HEK293 (cell line): Measurements from ENCODE around the gene MRPS16.

ENCODE experiments used
- KLF16 ChIP-seq: fragments of 450-650 bp; formaldehyde crosslinking; IDR thresholded peaks from 2 replicates; pipeline ENCODE4 v1.5.1; 2017; ENCODE audit warnings: missing biosample characterization, missing genetic modification characterization
- KLF7 ChIP-seq: fragments of 450-650 bp; formaldehyde crosslinking; IDR thresholded peaks from 2 replicates; pipeline ENCODE4 v1.5.1; 2016; ENCODE audit warnings: missing biosample characterization, missing genetic modification characterization, borderline replicate concordance
- MEIS1 ChIP-seq: sonication (generic); formaldehyde crosslinking; IDR thresholded peaks from 2 replicates; pipeline ENCODE4 v1.8.1; 2022; ENCODE audit warnings: missing genetic modification reagents, mild to moderate bottlenecking, borderline replicate concordance
- PRDM1 ChIP-seq: fragments of 450-650 bp; formaldehyde crosslinking; IDR thresholded peaks from 2 replicates; pipeline ENCODE4; 2016; ENCODE audit warnings: missing biosample characterization, missing genetic modification characterization
- SETDB1 ChIP-seq: IDR thresholded peaks from one replicate; pipeline ENCODE4 v1.6.1; 2017; ENCODE audit warnings: mild to moderate bottlenecking, low read length, moderate library complexity, mixed read lengths; ENCODE audit not compliant: insufficient read length
- ZBTB17 ChIP-seq: fragments of 450-650 bp; formaldehyde crosslinking; IDR thresholded peaks from 2 replicates; pipeline ENCODE4 v1.5.1; 2016; ENCODE audit warnings: missing biosample characterization, missing genetic modification characterization
- ZBTB7A ChIP-seq: fragments of 450-650 bp; formaldehyde crosslinking; IDR thresholded peaks from 2 replicates; pipeline ENCODE4 v1.5.1; 2016; ENCODE audit warnings: low read depth, missing biosample characterization, missing genetic modification characterization
- ZBTB8A ChIP-seq: fragments of 450-650 bp; formaldehyde crosslinking; IDR thresholded peaks from 2 replicates; pipeline ENCODE4 v1.5.1; 2016; ENCODE audit warnings: missing biosample characterization, missing genetic modification characterization
- ZFP3 ChIP-seq: fragments of 450-650 bp; formaldehyde crosslinking; IDR thresholded peaks from 2 replicates; pipeline ENCODE4 v1.5.1; 2016; ENCODE audit warnings: low read depth, missing biosample characterization, missing genetic modification characterization
- ZNF221 ChIP-seq: fragments of 450-650 bp; formaldehyde crosslinking; IDR thresholded peaks from 2 replicates; pipeline ENCODE4 v1.5.1; 2017; ENCODE audit warnings: missing biosample characterization, missing genetic modification characterization, borderline replicate concordance
- ZNF24 ChIP-seq: fragments of 450-650 bp; formaldehyde crosslinking; IDR thresholded peaks from 2 replicates; pipeline ENCODE4 v1.5.1; 2016; ENCODE audit warnings: missing biosample characterization, missing genetic modification characterization
- ZNF350 ChIP-seq: fragments of 450-650 bp; formaldehyde crosslinking; IDR thresholded peaks from 2 replicates; pipeline ENCODE4 v1.5.0; 2017; ENCODE audit warnings: missing biosample characterization, mild to moderate bottlenecking, missing genetic modification characterization
- ZNF37A ChIP-seq: fragments of 450-650 bp; IDR thresholded peaks from 2 replicates; pipeline ENCODE4 v1.5.1; 2018; ENCODE audit warnings: missing biosample characterization, missing genetic modification characterization
- ZNF404 ChIP-seq: fragments of 450-650 bp; formaldehyde crosslinking; IDR thresholded peaks from 2 replicates; pipeline ENCODE4 v1.5.1; 2017; ENCODE audit warnings: missing biosample characterization, missing genetic modification characterization
- ZNF529 ChIP-seq: fragments of 450-650 bp; formaldehyde crosslinking; IDR thresholded peaks from 2 replicates; pipeline ENCODE4 v1.5.1; 2017; ENCODE audit warnings: missing genetic modification characterization, missing biosample characterization; ENCODE audit not compliant: insufficient replicate concordance
- ZNF544 ChIP-seq: fragments of 450-650 bp; formaldehyde crosslinking; IDR thresholded peaks from 2 replicates; pipeline ENCODE4 v1.5.0; 2017; ENCODE audit warnings: missing biosample characterization, missing genetic modification characterization
- ZNF558 ChIP-seq: fragments of 450-650 bp; formaldehyde crosslinking; IDR thresholded peaks from 2 replicates; pipeline ENCODE4 v1.5.1; 2016; ENCODE audit warnings: missing biosample characterization, missing genetic modification characterization
- ZNF610 ChIP-seq: fragments of 450-650 bp; formaldehyde crosslinking; IDR thresholded peaks from 2 replicates; pipeline ENCODE4 v1.5.1; 2016; ENCODE audit warnings: missing biosample characterization, missing genetic modification characterization, borderline replicate concordance
- ZNF623 ChIP-seq: fragments of 450-650 bp; formaldehyde crosslinking; IDR thresholded peaks from 2 replicates; pipeline ENCODE4 v1.5.1; 2016; ENCODE audit warnings: missing biosample characterization, missing genetic modification characterization
- ZNF629 ChIP-seq: fragments of 450-650 bp; formaldehyde crosslinking; IDR thresholded peaks from 2 replicates; pipeline ENCODE4 v1.5.1; 2017; ENCODE audit warnings: missing biosample characterization, missing genetic modification characterization
- ZNF654 ChIP-seq: fragments of 450-650 bp; formaldehyde crosslinking; IDR thresholded peaks from 2 replicates; pipeline ENCODE4 v1.5.1; 2016; ENCODE audit warnings: low read depth, missing biosample characterization, missing genetic modification characterization
- ZNF791 ChIP-seq: fragments of 450-650 bp; formaldehyde crosslinking; IDR thresholded peaks from 2 replicates; pipeline ENCODE4 v1.5.1; 2016; ENCODE audit warnings: missing biosample characterization, missing genetic modification characterization
- ZNF830 ChIP-seq: fragments of 450-650 bp; IDR thresholded peaks from 2 replicates; pipeline ENCODE4 v1.5.0; 2018; ENCODE audit warnings: missing biosample characterization, missing genetic modification characterization, low read depth, mild to moderate bottlenecking, moderate library complexity
- TF ChIP-seq, protein P1 (sequence below): fragments of 450-650 bp; formaldehyde crosslinking; optimal IDR thresholded peaks from 2 replicates; pipeline ENCODE3; 2016; ENCODE audit warnings: missing biosample characterization, mild to moderate bottlenecking, missing genetic modification characterization
- TF ChIP-seq, protein P2 (sequence below): fragments of 450-650 bp; formaldehyde crosslinking; IDR thresholded peaks from 2 replicates; pipeline ENCODE4 v1.5.1; 2016; ENCODE audit warnings: missing biosample characterization, missing genetic modification characterization
- TF ChIP-seq, protein P3 (sequence below): fragments of 450-650 bp; formaldehyde crosslinking; IDR thresholded peaks from 2 replicates; pipeline ENCODE4 v1.5.1; 2017; ENCODE audit warnings: missing biosample characterization, missing genetic modification characterization
- TF ChIP-seq, protein P4 (sequence below): fragments of 450-650 bp; formaldehyde crosslinking; IDR thresholded peaks from 2 replicates; pipeline ENCODE4 v1.5.1; 2017; ENCODE audit warnings: missing biosample characterization, missing genetic modification characterization
- TF ChIP-seq, protein P5 (sequence below): fragments of 450-650 bp; formaldehyde crosslinking; IDR thresholded peaks from 2 replicates; pipeline ENCODE4 v1.5.1; 2016; ENCODE audit warnings: missing biosample characterization, missing genetic modification characterization
- TF ChIP-seq, protein P6 (sequence below): fragments of 450-650 bp; formaldehyde crosslinking; IDR thresholded peaks from 2 replicates; pipeline ENCODE4 v1.5.1; 2016; ENCODE audit warnings: missing biosample characterization, missing genetic modification characterization

Gene MRPS16

DNA sequence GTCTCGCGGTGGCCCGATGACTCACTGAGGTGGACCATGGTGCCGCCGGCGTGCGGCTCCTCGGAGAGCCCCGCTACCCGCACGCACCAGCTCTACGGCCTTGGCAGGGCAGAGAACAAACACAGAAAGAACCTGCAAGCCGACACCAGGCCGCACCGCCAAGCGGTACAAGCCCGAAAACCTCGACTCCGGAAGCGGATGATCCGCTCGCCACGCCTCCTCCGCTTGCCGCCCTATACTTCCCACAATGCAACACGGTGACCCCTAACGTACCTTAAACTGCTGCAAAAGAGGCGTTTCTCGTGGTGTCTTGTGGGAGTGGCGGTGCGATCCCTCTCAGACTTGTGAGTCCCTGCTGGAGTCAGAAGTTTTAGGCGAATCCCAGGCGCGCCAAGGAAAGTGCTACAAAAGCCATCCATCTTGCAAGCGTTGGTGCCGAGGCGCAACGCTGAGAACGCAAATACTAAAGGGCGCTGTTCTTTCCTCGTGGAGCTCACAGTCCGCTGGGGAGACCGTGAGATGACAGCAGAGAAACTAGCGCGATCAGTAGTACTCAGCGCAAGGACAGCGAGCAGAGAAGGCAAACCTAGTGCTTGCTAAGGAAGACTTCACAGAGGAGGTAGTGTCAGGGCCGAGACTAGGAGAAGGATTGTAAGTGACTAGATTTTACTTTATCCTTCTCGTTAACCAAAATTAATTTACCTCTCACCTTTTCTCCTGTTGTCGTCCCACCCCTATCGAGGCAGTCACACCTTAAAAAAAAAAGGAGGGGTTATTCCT, at the start of gene MRPS16 (continued):
- TF ChIP-seq ZFP3 = no peak
- TF ChIP-seq ZNF791 (tag by site-specific recombination) = no peak
- TF ChIP-seq ZBTB8A = no peak; the same call in 1 of the 2 replicates
- TF ChIP-seq KLF7 = peak; percentile 73; the same call in 1 of the 2 replicates
- TF ChIP-seq ZNF24 = peak; percentile 71
- TF ChIP-seq, protein P1, sequence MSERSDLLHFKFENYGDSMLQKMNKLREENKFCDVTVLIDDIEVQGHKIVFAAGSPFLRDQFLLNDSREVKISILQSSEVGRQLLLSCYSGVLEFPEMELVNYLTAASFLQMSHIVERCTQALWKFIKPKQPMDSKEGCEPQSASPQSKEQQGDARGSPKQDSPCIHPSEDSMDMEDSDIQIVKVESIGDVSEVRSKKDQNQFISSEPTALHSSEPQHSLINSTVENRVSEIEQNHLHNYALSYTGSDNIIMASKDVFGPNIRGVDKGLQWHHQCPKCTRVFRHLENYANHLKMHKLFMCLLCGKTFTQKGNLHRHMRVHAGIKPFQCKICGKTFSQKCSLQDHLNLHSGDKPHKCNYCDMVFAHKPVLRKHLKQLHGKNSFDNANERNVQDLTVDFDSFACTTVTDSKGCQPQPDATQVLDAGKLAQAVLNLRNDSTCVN (tag by site-specific recombination) = peak; percentile 60
- peak; percentile 94 for TF ChIP-seq ZBTB17 (tag by site-specific recombination)
- TF ChIP-seq, protein P2, sequence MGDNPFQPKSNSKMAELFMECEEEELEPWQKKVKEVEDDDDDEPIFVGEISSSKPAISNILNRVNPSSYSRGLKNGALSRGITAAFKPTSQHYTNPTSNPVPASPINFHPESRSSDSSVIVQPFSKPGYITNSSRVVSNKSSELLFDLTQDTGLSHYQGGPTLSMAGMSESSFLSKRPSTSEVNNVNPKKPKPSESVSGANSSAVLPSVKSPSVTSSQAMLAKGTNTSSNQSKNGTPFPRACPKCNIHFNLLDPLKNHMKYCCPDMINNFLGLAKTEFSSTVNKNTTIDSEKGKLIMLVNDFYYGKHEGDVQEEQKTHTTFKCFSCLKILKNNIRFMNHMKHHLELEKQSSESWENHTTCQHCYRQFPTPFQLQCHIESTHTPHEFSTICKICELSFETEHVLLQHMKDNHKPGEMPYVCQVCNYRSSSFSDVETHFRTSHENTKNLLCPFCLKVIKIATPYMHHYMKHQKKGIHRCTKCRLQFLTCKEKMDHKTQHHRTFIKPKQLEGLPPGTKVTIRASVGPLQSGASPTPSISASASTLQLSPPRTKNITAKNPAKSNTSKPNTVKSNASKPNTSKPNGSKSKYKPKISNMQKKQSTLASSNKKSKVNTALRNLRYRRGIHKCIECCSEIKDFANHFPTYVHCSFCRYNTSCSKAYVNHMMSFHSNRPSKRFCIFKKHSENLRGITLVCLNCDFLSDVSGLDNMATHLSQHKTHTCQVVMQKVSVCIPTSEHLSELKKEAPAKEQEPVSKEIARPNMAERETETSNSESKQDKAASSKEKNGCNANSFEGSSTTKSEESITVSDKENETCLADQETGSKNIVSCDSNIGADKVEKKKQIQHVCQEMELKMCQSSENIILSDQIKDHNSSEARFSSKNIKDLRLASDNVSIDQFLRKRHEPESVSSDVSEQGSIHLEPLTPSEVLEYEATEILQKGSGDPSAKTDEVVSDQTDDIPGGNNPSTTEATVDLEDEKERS = no peak
- TF ChIP-seq MEIS1 (CRISPR knock-in tag) = no peak
- TF ChIP-seq ZNF610 (tag by site-specific recombination) = no peak
- TF ChIP-seq ZNF544 (tag by site-specific recombination) = no peak
- no peak for TF ChIP-seq SETDB1
- TF ChIP-seq, protein P3, sequence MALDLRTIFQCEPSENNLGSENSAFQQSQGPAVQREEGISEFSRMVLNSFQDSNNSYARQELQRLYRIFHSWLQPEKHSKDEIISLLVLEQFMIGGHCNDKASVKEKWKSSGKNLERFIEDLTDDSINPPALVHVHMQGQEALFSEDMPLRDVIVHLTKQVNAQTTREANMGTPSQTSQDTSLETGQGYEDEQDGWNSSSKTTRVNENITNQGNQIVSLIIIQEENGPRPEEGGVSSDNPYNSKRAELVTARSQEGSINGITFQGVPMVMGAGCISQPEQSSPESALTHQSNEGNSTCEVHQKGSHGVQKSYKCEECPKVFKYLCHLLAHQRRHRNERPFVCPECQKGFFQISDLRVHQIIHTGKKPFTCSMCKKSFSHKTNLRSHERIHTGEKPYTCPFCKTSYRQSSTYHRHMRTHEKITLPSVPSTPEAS (tag by site-specific recombination) = no peak
- TF ChIP-seq ZNF629 (tag by site-specific recombination) = peak; percentile 65; the same call in 1 of the 2 replicates
- TF ChIP-seq ZNF623 (tag by site-specific recombination) = no peak
- TF ChIP-seq ZNF221 (tag by site-specific recombination) = no peak
- TF ChIP-seq KLF16 = peak; percentile 95
- 0 out of 2 replicates have a peak, but pooled peaks have one; percentile 18 for TF ChIP-seq PRDM1 (tag by site-specific recombination)
- TF ChIP-seq, protein P4, sequence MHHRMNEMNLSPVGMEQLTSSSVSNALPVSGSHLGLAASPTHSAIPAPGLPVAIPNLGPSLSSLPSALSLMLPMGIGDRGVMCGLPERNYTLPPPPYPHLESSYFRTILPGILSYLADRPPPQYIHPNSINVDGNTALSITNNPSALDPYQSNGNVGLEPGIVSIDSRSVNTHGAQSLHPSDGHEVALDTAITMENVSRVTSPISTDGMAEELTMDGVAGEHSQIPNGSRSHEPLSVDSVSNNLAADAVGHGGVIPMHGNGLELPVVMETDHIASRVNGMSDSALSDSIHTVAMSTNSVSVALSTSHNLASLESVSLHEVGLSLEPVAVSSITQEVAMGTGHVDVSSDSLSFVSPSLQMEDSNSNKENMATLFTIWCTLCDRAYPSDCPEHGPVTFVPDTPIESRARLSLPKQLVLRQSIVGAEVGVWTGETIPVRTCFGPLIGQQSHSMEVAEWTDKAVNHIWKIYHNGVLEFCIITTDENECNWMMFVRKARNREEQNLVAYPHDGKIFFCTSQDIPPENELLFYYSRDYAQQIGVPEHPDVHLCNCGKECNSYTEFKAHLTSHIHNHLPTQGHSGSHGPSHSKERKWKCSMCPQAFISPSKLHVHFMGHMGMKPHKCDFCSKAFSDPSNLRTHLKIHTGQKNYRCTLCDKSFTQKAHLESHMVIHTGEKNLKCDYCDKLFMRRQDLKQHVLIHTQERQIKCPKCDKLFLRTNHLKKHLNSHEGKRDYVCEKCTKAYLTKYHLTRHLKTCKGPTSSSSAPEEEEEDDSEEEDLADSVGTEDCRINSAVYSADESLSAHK (tag by site-specific recombination) = no peak; the same call in 1 of the 2 replicates
- no peak for TF ChIP-seq ZNF529 (tag by site-specific recombination)
- TF ChIP-seq, protein P5, sequence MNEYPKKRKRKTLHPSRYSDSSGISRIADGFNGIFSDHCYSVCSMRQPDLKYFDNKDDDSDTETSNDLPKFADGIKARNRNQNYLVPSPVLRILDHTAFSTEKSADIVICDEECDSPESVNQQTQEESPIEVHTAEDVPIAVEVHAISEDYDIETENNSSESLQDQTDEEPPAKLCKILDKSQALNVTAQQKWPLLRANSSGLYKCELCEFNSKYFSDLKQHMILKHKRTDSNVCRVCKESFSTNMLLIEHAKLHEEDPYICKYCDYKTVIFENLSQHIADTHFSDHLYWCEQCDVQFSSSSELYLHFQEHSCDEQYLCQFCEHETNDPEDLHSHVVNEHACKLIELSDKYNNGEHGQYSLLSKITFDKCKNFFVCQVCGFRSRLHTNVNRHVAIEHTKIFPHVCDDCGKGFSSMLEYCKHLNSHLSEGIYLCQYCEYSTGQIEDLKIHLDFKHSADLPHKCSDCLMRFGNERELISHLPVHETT = peak; percentile 84
- no peak for TF ChIP-seq ZNF654
- TF ChIP-seq, protein P6, sequence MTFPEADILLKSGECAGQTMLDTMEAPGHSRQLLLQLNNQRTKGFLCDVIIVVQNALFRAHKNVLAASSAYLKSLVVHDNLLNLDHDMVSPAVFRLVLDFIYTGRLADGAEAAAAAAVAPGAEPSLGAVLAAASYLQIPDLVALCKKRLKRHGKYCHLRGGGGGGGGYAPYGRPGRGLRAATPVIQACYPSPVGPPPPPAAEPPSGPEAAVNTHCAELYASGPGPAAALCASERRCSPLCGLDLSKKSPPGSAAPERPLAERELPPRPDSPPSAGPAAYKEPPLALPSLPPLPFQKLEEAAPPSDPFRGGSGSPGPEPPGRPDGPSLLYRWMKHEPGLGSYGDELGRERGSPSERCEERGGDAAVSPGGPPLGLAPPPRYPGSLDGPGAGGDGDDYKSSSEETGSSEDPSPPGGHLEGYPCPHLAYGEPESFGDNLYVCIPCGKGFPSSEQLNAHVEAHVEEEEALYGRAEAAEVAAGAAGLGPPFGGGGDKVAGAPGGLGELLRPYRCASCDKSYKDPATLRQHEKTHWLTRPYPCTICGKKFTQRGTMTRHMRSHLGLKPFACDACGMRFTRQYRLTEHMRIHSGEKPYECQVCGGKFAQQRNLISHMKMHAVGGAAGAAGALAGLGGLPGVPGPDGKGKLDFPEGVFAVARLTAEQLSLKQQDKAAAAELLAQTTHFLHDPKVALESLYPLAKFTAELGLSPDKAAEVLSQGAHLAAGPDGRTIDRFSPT = no peak
- no peak for TF ChIP-seq ZNF404
- no peak for TF ChIP-seq ZNF37A (tag by site-specific recombination)
- TF ChIP-seq ZNF558 (tag by site-specific recombination) = no peak
- TF ChIP-seq ZBTB7A (tag by site-specific recombination) = no peak
- TF ChIP-seq ZNF830 = no peak
- TF ChIP-seq ZNF350 (tag by site-specific recombination) = no peak
